Stimulated activated CD4-positive, alpha-beta T cell treated with anti-CD3 and anti-CD28 coated beads, TNF-alpha, amount 100 ng/mL, for 1 hour (primary cell): ENCODE data around the gene XCR1.
"Not testable (repeated sequence)": the region's sequence is repeated elsewhere in the genome, so short reads cannot be mapped to it uniquely, and the experiment has no call there.

Experiments
- DNase-seq, 3 donors: peaks; one replicate each; pipeline ENCODE4 v3.0.0-alpha.2; 2020; ENCODE audit warnings: low read depth in 3 of 3, low spot score in 1 of 3

Gene XCR1, protein sequence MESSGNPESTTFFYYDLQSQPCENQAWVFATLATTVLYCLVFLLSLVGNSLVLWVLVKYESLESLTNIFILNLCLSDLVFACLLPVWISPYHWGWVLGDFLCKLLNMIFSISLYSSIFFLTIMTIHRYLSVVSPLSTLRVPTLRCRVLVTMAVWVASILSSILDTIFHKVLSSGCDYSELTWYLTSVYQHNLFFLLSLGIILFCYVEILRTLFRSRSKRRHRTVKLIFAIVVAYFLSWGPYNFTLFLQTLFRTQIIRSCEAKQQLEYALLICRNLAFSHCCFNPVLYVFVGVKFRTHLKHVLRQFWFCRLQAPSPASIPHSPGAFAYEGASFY

DNA sequence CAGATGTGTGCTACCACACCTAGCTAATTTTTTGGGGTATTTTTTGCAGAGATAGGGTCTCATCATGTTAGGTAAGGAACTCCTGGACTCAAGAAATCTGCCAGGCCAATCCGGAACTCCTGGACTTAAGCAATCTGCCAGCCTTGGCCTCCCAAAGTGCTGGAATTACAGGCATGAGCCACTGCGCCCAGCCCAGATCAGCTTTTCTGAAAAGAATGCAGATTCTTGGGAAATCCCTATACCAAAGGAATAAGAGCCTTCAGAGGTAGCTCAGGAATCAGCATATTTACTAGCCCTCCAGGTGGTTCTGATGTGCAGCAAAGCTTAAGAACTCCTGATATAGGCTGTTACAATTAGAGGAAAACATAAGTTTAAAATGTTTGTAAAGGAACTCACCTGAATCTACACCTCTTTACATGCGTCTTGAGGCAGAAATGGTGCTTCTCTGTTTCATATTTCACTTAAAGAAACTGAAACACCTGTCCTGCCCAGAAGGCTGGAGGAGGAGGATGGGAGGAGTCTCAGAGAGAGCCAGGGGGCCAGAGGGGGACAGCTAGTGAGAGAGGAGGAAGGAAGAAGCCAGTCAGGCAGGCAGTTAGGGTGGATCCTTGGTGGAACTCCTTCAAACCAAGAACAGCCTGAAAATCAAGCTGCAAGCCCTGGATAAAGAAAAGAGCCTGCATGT is at the start of gene XCR1:
TSS of gene XCR1 (minus strand) at position 463 of the 685 bp plus-strand sequence. CDS start 5,536 bp downstream, outside the sequence.
- no peak for DNase-seq

DNA sequence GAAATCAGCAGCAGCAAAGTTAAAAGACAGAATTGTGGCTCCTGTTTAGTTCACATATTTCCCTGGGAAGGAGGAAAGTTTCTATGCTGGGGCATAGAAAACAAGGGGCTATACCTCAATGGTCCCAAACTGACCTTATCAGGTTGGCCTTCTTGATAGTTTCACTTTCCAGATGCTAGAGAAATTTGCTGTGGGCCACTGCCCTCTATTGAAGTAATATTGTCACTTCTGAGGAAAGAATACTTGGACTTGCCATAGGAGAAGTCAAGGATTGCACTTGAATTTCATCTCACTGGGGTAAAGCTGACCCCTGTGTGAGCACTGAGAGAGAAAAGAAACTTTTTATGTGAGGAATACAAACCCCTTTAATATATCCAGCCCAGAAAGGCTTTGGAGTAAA is 49.3 kb upstream of the XCR1 start:
- DNase-seq = no peak

DNA sequence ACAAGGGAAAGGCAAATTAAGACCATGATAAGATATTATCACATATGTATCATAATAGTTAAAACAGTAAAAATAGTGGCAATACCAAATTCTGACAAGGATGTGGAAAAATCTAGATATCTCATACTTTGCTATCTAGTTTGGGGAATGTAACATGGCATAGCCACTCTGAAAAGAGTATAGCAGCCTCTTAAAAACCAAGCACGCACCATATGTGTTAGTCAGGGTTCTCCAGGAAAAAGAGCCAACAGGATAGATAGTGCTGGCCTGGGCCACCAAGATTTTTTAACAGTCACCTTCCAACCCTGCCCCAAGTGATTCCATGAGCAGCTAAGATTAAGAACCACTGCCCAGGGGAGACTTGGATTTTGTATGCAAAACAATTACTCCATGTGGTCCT is 48.5 kb upstream of the XCR1 start:
- DNase-seq = no peak

DNA sequence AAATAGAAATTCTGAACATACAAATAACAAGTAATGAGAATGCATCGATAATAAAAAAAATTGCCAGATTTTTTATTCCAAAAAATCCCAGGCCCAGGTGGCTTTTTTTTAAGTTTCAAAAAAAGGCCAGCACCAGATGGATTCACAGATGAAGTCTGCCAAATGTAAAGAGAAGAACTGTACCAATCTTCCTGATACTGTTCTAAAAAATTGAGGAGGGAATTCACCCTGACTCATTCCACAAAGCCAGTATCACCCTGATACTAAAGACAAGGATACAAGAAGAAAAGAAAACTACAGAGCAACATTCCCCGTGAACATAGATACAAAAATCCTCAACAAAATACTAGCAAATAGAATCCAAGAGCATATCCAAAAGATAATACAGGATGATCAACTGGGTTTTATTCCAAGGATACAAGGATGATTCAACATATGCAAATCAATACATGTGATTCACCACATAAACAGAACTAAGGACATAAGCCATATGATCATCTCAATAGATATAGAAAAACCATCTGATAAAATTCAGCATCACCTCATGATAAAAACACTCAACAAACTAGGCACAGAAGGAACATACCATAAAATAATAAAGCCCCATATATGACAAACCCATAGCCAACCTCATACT is 44.1 kb upstream of the XCR1 start:
- no peak for DNase-seq

DNA sequence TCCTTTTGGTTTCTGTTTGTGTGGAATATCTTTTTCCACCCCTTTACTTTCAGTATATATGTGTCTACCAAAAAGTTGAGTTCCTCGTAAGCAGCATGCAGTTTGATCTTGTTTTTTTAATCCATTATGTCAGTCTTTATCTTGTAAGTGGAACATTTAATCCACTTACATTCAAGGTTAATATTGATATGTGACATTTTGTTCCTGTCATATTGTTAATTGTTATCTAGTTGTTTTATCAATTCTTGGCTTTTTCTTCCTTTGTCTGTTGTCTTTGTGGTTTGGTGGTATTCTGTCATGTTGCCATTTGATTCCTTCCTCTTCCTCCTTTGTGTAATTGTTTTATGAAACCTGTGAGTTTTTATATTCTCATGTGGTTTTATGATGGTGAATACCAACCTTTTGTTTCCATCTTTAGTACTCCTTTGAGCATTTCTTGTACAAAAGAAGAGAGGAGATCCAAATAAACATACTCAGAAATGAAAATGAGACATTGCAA is 43.4 kb upstream of the XCR1 start:
- DNase-seq = no peak

DNA sequence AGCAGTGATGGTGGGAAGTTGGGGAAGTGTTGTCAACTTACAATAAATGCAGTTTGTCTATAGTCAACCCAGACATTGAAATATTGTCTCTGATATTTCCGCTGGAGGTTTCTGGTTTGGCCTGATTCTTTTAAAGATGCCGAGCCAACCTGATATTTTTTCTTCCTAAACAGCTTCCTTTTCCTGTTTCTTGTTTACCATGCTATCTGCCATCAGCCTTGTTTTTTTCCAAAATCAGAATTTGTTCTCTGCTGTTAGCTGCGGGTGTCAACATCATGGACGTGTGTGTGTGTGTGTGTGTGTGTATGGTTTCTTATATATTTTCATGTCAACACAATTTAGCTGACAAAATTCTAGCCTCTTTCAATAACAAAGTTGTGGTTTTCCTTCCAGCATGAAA is 41.2 kb upstream of the XCR1 start:
- peak in 1 of 3 donors; percentile 6 for DNase-seq

DNA sequence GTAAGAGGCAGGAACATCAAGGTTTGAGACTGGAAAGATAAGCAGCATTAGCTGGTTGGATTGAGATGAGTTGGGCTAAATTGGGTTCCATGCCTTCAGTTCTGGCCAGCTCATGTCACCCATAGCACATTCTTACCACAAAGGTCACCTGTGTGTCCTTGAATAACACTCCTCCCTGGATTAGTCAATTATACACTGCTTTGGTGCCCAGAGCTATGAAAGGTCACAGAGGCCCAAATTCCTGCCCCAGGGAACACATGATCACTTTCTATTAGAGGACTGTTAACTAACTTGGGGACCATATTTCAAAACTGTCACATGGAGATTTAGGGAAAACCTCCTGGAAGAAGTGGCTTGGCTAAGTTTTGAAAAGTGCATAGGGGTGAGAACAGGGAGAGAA is 40.1 kb upstream of the XCR1 start:
- no peak for DNase-seq

DNA sequence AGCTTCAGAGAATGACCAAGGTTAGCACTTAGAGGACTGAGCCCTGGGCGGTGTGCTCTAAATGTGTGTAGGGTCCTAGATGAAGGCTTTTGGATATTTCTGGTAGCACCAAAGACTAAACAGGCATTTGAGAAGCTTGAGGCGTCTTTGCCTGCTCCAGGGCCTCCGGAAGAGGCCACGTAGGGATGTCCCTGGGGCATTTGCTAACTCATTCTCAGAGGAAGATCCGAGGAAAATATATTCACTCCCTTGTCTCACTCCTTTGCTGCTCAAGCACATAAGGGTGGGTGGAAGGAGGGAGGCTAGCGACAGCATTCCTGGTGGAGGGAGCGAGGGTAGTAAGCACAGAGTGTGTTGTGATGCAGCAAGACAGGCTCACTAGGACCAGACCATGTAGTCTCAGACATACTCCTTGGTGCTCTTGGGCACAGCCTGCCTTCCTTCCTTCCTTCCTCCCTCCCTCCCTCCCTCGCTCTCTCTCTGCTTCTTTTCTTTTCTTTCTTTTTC is 38.5 kb upstream of the XCR1 start:
- DNase-seq = no peak

DNA sequence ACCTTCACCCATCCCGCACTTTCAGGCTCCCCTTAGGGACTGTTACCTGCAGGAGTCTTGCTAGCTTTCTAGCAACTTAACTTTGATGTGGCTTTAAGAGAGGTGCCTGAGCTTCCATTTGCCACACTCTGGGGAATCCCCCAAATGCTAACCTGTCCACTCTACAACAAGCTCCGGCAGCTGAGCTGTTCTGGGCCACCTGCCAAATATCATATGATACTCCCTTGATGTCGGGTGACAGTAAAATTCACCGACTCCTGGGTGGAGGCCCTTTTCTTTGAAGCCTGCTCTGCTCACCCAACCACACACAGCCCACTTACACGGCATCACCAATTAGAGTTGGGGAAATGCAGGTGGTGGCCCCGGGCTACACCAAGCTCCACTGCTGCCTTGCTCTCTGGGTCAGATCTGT is 38.0 kb upstream of the XCR1 start:
- DNase-seq = peak; percentile 44 to 78 (median 68)

DNA sequence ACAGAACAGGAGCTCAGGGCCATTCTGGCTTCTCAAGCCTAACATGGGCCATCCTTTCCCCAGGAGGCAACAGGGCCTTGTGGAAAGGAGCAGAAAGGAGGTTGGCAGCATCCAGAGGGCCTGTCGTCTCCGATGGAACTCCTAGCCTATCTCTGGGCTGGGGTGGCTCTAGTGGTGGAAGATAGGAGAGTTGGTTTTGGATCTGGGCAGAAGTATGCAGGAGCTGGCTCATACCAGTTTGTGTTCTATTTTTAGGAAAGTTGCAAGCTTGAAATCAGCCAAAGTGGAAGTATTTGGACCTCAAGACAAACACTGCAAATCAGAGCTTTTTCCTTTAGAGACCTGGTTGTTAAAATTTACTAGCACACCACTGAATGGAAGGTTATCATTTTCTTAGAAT is 35.4 kb upstream of the XCR1 start:
- no peak for DNase-seq

DNA sequence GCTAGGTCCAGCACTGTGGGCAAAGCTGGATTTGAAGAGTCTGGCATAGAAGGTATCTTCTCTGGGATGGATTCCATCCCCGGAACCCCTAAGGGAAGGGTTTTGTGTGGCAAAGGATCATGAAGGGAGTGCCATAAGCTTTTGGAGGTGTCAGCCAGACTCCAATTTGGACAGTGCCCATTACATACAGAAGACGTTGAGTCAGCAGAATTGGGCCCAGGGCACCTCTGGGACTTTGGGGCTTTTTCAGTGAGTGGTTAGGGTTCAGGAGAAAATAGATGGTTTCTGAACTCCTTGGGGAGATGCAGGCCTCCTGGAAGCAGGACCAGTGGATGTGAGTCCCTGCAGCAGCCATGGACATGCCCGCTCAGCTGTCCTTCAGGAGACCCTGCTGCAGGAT is 34.6 kb upstream of the XCR1 start:
- no peak for DNase-seq

DNA sequence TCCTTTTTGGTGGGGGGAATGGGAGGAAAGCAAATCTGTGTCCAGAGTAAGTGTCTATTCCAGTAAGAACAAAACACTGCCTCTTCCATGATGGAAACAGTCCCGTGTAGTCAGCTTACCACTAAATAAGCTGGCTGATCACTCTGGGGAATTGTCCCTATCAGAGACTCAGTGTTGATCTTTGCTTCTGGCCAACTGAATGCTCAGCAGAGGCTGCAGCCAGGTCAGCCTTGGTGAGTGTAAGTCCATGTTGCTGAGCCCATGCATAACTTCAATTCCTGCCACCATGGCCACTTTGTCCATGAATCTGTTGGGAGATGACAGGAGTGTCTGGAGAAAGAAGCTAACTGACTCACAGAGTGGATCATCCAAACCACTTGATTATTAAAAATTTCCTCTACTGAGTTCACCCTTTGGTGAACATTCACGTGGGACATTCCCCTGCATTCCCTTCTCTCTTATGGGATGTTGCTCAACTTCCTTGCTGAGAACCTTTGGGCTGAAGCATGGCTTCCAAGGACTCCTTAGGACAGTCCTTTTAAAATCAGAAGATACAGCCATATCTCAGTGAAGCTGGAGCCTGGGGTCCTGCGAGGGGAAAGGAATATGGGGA is 33.9 kb upstream of the XCR1 start:
- no peak for DNase-seq

DNA sequence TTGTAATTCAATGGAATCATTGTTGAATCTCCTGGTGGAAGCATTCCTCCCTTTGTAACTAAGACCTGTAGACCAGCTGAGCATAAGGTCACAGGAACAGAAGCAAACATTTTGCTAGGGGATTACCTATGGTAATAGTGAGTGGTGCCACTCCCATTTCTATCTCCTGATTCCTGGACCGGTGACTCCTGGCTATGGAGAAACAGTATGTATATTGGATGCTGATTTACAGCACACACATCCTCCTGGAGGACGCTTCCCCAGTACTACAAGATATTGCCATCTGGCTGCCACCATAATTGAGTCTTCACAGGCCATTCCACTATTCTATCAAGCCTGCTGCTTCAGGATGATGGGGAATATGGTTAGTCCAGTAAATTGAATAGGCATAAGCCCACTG is 33.3 kb upstream of the XCR1 start:
- DNase-seq = no peak

DNA sequence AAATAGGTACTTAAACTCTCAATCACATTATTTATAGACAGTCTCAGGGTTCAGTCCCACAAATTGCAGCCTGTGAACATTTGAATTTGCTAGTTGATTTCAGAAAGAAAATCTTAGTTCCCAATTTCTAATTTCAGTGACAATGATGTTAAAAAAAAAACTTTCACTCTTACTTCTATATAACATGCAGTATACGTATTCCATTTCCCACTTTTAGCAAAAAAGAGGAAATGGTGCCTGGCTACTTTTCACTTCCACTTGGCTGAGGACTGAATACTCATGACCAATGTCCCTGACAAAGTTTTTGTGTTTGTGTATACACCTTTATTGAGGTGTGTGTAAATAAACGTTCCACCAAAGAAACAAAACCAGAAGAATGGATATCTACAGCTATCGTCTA is 32.1 kb upstream of the XCR1 start:
- no peak for DNase-seq

DNA sequence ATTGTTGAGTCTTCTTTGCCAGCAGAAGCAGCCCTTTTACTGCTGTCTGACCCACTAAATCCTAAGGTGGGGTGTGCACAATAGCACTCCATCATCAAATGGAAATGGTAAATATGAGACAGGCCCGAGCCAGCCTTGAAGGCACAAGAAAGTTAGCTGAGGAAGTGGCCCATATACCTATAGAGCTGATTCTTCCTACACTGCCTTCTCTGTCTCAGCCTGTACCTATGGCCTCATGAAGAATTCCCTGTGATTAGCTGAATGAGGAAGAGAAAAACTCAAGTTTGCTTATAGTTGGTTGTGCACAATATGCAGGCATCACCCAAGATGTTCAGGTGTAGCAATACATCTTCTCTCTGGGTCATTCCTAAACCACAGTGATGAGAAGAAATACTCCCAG is 31.7 kb upstream of the XCR1 start:
- DNase-seq = no peak

DNA sequence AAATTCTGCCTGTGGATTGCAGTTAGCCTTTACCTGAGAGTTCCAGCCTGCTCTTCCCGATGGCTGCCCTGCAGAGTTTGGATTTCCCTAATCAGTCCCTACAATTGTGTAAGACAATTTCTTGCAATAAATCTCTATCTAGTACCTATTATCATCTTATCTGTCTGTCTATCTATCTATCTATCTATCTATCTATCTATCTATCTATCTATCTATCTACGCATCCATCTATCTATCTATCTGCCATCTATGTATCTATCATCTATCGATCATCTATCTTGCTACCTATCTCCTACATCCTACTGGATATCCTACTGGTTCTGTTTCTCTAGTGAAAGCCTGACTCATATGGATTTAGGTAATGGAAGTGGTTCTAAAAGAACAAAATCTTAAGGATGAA is 30.4 kb upstream of the XCR1 start:
- no peak for DNase-seq

DNA sequence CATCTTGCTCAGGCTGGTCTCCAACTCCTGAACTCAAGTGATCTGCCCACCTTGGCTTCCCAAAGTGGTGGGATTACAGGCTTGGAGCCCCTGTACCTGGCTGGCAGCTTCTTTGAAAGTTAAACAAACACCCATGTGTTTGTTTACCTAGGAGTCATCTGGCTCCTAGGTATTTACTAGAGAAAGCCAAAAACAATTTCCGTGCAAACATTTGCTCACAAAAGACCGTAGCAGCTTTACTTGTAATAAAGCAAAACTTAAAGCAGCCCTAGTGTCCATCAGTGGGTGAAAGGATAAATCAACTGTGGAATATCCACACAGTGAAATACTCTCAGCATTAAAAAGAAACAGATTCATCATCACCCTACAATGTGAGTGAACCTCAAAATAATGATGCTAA is 29.4 kb upstream of the XCR1 start:
- no peak for DNase-seq

DNA sequence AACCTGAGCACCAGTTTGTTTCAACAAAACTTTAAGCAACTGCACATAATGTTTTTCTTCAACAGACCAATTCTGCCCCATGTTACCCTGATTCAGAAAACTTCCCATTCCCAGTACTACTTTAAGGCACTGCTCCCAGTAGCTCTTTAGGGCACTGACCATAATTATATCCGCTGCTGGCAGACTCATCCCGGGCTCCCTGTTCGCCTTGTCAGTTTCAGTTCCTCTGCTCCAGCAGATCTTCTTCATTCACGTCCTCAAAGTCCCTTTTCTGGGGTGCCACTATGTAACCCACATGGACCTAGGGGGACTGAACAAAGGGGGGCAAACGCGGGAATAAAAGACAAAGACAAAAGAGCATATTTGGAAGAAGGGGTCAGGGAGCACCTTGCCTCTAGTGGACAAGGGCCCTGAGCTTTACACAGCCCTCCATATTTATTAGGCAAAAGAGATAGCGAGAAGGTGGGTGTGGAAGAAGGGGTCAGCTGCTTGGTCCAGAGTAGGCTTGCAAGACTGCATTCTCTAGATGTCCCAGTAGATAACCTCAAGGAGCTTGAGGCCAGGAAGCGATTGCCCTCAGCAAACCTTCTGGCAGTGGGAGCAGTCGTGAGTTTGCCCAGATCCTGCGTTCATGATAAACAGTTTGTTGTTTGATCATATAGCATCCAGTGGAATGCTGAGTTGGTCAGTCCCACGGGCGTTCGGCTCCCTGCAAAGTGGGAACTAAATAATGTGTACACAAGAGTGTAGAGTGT is 26.7 kb upstream of the XCR1 start:
- not testable (repeated sequence) for DNase-seq

DNA sequence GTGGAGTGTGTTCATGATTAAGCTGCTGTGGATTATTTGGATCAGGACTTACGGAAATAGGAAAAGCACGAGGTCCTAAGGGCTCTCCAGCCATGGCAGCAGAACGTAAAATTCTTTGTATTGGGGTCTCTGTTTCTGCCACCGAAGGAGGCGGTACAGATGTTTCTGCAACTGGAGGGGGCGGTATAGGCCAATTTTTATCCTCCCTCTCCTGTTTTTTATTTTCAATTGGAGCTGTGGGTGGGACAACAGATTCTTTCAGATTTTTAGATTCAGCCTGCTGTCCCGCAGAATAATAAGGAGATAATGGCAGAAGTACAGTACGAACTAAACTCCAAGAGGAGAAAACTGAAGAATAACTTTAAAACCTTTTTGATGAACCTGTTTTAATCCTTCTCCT is 26.0 kb upstream of the XCR1 start:
- DNase-seq = not testable (repeated sequence)

DNA sequence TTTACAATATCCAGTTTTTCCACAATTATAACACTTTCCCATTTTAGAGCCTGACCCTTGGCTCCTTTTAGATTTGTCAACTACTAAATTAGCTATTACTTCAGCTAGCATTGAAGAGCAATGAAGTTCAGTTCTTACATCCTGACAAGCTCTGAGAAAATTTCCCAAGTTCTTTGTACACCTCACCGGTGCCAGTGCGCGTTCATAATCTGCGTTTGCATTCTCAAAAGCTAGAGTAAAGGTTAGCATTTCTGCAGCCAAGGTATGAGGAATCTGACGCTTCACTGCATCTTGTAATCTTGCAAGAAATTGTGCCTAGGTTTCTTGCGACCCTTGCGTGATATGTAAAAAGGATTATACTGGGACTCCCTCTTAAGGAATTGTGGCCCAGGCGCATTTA is 25.2 kb upstream of the XCR1 start:
- DNase-seq = no peak

DNA sequence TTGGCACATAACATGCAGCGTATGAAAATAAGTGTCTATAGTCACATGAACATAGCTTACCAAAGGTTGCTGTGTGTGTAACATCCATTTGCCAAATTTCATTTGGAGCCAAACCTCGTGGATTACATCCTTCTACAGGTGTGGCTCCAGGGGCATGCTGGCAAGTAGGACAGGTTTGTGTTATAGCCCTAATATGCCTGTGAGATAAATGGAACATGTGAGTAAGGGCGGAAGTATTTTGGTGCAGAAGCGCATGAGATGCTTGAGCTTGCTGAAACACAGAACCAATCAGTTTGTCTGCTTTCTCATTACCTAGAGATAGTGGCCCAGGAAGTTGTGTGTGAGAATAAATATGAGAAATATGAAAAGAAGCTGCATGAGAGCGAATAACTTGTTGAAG is 21.8 kb upstream of the XCR1 start:
- no peak for DNase-seq
